HepG2 (cell line): ENCODE results near the gene TP53BP2.

Experiments used
- ARID2 ChIP-seq: sonication (generic); formaldehyde crosslinking; IDR thresholded peaks from 2 replicates; pipeline ENCODE4 v1.8.1; 2022; ENCODE audit warnings: mild to moderate bottlenecking, missing genetic modification reagents, borderline replicate concordance
- CTCF ChIP-seq: sonication (generic); formaldehyde crosslinking; IDR thresholded peaks from 2 replicates; pipeline ENCODE4 v1.5.0; 2020; ENCODE audit warnings: mild to moderate bottlenecking, missing genetic modification reagents, moderate library complexity
- HDAC6 ChIP-seq: fragments of 200-600 bp; sonication (generic); IDR thresholded peaks from 2 replicates; pipeline ENCODE4 v1.7.0; 2017; ENCODE audit warnings: mild to moderate bottlenecking, antibody characterized with exemption, low read length, low read depth
- PTBP1 ChIP-seq: fragments of 200-400 bp; formaldehyde crosslinking; IDR thresholded peaks from 2 replicates; pipeline ENCODE4 v1.6.1; 2018; ENCODE audit warnings: low read length, low read depth; ENCODE audit not compliant: poor library complexity, severe bottlenecking
- ZNF230 ChIP-seq: sonication (generic); formaldehyde crosslinking; IDR thresholded peaks from 2 replicates; pipeline ENCODE4 v1.4.0; 2020; ENCODE audit warnings: mild to moderate bottlenecking, missing genetic modification reagents

- TF ChIP-seq ZNF230 (CRISPR knock-in tag) = no peak
- no peak for TF ChIP-seq HDAC6
- TF ChIP-seq ARID2 = no peak
- TF ChIP-seq CTCF (CRISPR knock-in tag) = no peak
- no peak for TF ChIP-seq PTBP1
Measured at GRCh38 chr1:223771814-223772770, 73.7 kb downstream of the TP53BP2 start.
